Tibial artery (tissue), 4 donors: ENCODE data around the gene NADSYN1.

Experiments used
- DNase-seq, 2 donors: peaks; one replicate each; pipeline ENCODE4 v3.0.0-alpha.2; 2019
- H3K27ac ChIP-seq, 2 donors: fragments of 200-600 bp; sonication (generic) in 1 of 2; 1 replicate in 1 of 2; 2 replicates in 1 of 2; pipeline ENCODE4 v1.5.1; 2018 to 2019; ENCODE audit warnings: mild to moderate bottlenecking in 1 of 2
- H3K27me3 ChIP-seq, 2 donors: fragments of 200-600 bp; sonication (generic) in 1 of 2; one replicate each; pipeline versions ENCODE4 v1.5.1 to v1.6.0; 2016 to 2019
- H3K36me3 ChIP-seq, 3 donors: fragments of 200-600 bp; sonication (generic) in 2 of 3; one replicate each; pipeline ENCODE4 v1.5.1; 2016 to 2019; ENCODE audit warnings: mild to moderate bottlenecking in 2 of 3
- H3K4me1 ChIP-seq, 4 donors: fragments of 200-600 bp; sonication (generic) in 2 of 4; 1 replicate in 3 of 4; 2 replicates in 1 of 4; pipeline ENCODE4 v1.5.1; 2016 to 2019
- H3K4me3 ChIP-seq, 2 donors: fragments of 200-600 bp; sonication (generic) in 1 of 2; 1 replicate in 1 of 2; 2 replicates in 1 of 2; pipeline ENCODE4 v1.5.1; 2018 to 2019; ENCODE audit warnings: mild to moderate bottlenecking in 2 of 2
- H3K9me3 ChIP-seq, 3 donors: fragments of 200-600 bp; sonication (generic) in 1 of 3; one replicate each; pipeline ENCODE4 v1.5.1; 2016 to 2019
- intact Hi-C: fragments of 100-400 bp; cut with DNase I; formaldehyde crosslinking; loops from one replicate; pipeline ENCODE4 v1.15.0; 2023; ENCODE audit warnings: low total_unique reads
- TF ChIP-seq, protein P1 (sequence below), 2 experiments: fragments of 200-600 bp in 1 of 2; fragments of 450-650 bp in 1 of 2; IDR thresholded peaks; one replicate each; pipeline ENCODE4 v1.5.1; 2017 to 2019; ENCODE audit warnings: antibody characterized with exemption in 2 of 2, mild to moderate bottlenecking in 1 of 2, moderate library complexity in 1 of 2

NADSYN1 gene

DNA sequence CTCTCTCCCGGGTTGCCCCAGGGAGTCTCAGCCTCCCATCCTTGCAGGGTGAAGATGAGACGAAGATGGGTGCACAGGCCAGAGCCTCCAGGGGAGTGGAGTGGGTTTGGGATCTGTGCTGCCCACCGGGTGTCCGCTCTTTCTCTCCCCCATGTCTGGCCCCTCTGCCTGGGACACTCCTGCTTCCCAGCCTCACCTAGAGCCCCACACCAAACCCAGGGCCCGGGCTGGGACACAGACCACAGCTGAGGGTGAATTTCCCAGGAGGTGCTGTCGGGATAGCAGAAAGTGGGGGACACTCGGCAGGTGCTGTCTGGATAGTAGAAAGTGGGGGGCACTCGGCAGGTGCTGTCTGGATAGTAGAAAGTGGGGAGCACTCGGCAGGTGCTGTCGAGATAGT is 49.0 kb downstream of the NADSYN1 start:
- H3K4me3 ChIP-seq = no peak overlapping the region
- H3K9me3 ChIP-seq = peaks cover 0 to 15% (median 9%) of the 10 kb centered on the region in 3 donors
- DNase-seq = no peak
- intact Hi-C loops = no loop called here
- no peaks in the 10 kb centered on the region for H3K4me1 ChIP-seq
- H3K36me3 ChIP-seq = peaks cover 78 to 94% (median 92%) of the 10 kb centered on the region in 3 donors
- TF ChIP-seq, protein P1, sequence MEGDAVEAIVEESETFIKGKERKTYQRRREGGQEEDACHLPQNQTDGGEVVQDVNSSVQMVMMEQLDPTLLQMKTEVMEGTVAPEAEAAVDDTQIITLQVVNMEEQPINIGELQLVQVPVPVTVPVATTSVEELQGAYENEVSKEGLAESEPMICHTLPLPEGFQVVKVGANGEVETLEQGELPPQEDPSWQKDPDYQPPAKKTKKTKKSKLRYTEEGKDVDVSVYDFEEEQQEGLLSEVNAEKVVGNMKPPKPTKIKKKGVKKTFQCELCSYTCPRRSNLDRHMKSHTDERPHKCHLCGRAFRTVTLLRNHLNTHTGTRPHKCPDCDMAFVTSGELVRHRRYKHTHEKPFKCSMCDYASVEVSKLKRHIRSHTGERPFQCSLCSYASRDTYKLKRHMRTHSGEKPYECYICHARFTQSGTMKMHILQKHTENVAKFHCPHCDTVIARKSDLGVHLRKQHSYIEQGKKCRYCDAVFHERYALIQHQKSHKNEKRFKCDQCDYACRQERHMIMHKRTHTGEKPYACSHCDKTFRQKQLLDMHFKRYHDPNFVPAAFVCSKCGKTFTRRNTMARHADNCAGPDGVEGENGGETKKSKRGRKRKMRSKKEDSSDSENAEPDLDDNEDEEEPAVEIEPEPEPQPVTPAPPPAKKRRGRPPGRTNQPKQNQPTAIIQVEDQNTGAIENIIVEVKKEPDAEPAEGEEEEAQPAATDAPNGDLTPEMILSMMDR (IDR thresholded peaks at IDR 0.05) = no peak
- no peaks in the 10 kb centered on the region for H3K27me3 ChIP-seq
- H3K27ac ChIP-seq = no peak overlapping the region

DNA sequence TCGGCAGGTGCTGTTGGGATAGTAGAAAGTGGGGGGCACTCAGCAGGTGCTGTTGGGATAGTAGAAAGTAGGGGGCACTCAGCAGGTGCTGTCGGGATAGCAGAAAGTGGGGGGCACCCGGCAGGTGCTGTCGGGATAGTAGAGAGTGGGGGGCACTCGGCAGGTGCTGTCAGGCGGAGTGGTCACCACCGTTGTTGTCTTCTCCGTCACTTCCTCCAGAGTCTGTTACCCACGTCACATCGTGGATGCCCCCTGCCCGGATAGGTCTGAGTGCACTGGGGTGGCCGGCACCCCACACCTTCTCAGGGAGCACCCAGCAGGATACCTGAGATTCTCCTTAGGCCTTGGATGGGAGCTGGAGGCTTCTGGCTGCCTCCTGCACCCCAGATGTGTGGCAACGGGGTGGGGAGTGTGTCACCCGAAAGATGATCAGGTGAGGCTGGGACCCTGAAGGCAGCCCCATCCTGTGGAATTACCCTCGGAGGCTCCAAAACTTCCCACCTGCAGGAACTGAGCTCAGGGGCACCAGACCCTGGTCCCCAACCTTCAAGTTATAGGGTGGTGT is 50.0 kb downstream of the NADSYN1 start:
- H3K27ac ChIP-seq = no peak overlapping the region
- DNase-seq = no peak
- no peaks in the 10 kb centered on the region for H3K4me1 ChIP-seq
- peaks cover 73 to 87% (median 83%) of the 10 kb centered on the region in 3 donors for H3K36me3 ChIP-seq
- peaks cover 0 to 25% (median 9%) of the 10 kb centered on the region in 3 donors for H3K9me3 ChIP-seq
- TF ChIP-seq, protein P1 (IDR thresholded peaks at IDR 0.05) = no peak
- intact Hi-C loops = no loop called here
- H3K4me3 ChIP-seq = no peak overlapping the region
- no peaks in the 10 kb centered on the region for H3K27me3 ChIP-seq

- TF ChIP-seq, protein P1 (IDR thresholded peaks at IDR 0.05) = no peak
- H3K36me3 ChIP-seq = peaks cover 58 to 71% (median 67%) of the 10 kb centered on the region in 3 donors
- intact Hi-C loops = no loop called here
- H3K9me3 ChIP-seq = peaks cover 0 to 40% (median 15%) of the 10 kb centered on the region in 3 donors
- DNase-seq = no peak
- no peak overlapping the region for H3K27ac ChIP-seq
- H3K4me3 ChIP-seq = no peak overlapping the region
- H3K27me3 ChIP-seq = no peaks in the 10 kb centered on the region
- H3K4me1 ChIP-seq = no peaks in the 10 kb centered on the region
Observed at GRCh38 chr11:71504531-71504930, 51.5 kb downstream of the NADSYN1 start.

GRCh38 chr11:71505001-71505400 is 52.0 kb downstream of the NADSYN1 start:
- H3K27me3 ChIP-seq = no peaks in the 10 kb centered on the region
- H3K4me3 ChIP-seq = no peak overlapping the region
- no peak for DNase-seq
- H3K36me3 ChIP-seq = peaks cover 54 to 66% (median 62%) of the 10 kb centered on the region in 3 donors
- intact Hi-C loops = no loop called here
- H3K4me1 ChIP-seq = no peaks in the 10 kb centered on the region
- TF ChIP-seq, protein P1 (IDR thresholded peaks at IDR 0.05) = no peak
- peaks cover under 1 to 45% (median 18%) of the 10 kb centered on the region in 3 donors for H3K9me3 ChIP-seq
- no peak overlapping the region for H3K27ac ChIP-seq

- H3K36me3 ChIP-seq = peaks cover 47 to 58% (median 55%) of the 10 kb centered on the region in 3 donors
- no peak for DNase-seq
Observed at GRCh38 chr11:71505781-71506180, 52.8 kb downstream of the NADSYN1 start.

More at GRCh38 chr11:71505781-71506180, 52.8 kb downstream of the NADSYN1 start:
- Histone ChIP-seq H3K4me3 (no peak overlapping the region), H3K4me1 (no peaks in the 10 kb centered on the region), H3K27me3 (no peaks in the 10 kb centered on the region), H3K9me3 (peaks cover 3 to 50% (median 18%) of the 10 kb centered on the region in 3 donors), H3K27ac (no peak overlapping the region)
- TF ChIP-seq, protein P1 (IDR thresholded peaks at IDR 0.05) = no peak
- intact Hi-C loops = no loop called here
